ENCODE data around the gene POLA2. TPM values are rescaled to one million over a fixed set of nuclear protein-coding genes. Genes with fewer than 3 reads are reported as not detected.
A peak's percentile ranks its signal among the peaks of the same experiment; 100 is the strongest.
"Not testable (repeated sequence)": the region's sequence is repeated elsewhere in the genome, so short reads cannot be mapped to it uniquely, and the experiment has no call there.

The POLA2 gene
- total RNA-seq, 4 donors from 2014 or later, result 6.8 to 25.6 (median 13.1) TPM

DNA sequence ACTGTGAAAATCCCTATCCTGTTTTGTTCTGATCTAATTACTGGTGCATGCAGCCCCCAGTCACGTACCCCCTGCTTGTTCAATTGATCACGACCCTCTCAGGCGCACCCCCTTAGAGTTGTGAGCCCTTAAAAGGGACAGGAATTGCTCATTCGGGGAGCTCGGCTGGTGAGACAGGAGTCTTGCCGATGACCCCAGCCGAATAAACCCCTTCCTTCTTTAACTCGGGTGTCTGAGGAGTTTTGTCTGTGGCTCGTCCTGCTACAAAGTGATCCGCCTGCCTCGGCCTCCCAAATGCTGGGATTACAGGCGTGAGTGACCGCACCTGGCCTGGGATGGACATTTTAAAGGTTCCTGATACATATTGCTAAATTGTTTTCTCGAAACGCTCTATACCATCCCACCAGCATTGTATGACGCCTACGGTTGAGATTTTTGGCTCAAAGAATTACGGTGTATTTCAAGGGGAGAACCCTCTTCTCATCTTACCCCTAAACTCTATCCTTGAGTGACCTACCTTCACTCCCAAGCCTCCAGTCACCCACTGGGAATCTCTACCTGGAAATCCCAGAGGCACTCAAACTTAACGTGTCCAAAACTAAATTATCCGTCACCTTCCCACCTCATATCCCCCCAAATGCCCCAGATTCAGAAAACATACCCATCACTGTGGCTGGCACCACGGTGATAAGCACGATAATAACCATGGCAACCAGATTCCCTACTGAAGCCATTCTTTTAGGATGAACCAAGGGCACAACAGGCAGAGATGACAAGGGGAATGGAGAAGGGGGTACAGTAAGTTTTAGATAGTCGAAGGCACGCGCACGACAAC, 789 bp upstream of the POLA2 start:
- DNase-seq, result no peak
- H3K4me1 ChIP-seq, result peaks cover 0 to 14% (median 7%) of the 10 kb centered on the region in 4 donors
- H3K36me3 ChIP-seq, result no peaks in the 10 kb centered on the region
- H3K27me3 ChIP-seq, result no peaks in the 10 kb centered on the region
- H3K9me3 ChIP-seq, result no peaks in the 10 kb centered on the region
- peak overlapping the region; percentile 81 to 91 (median 87) for H3K27ac ChIP-seq
- TF ChIP-seq POLR2A (IDR thresholded peaks at IDR 0.05), result no peak
- peak overlapping the region; percentile 60 to 81 (median 74) for H3K4me3 ChIP-seq

DNA sequence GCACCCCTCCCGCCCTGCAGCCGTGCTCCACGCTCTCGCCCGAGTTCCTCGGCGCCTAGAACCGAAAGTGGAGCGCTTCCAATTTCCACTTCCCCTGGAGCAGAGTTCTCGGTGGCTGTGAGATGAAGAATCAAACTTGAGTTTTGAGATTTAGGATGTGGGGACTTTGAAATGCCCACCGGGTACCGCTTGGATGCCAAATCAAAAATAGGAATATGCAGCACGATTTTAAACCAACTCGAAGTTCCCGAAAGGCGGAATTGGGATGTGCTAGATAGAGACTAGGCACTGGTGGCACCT, 569 bp downstream of the POLA2 start:
- H3K4me3 ChIP-seq, result peak overlapping the region; percentile 60 to 81 (median 74)
- H3K36me3 ChIP-seq, result no peaks in the 10 kb centered on the region
- H3K27me3 ChIP-seq, result no peaks in the 10 kb centered on the region
- H3K4me1 ChIP-seq, result peaks cover 0 to 14% (median 7%) of the 10 kb centered on the region in 4 donors
- peak overlapping the region; percentile 81 to 91 (median 87) for H3K27ac ChIP-seq
- no peaks in the 10 kb centered on the region for H3K9me3 ChIP-seq
- no peak for DNase-seq
- TF ChIP-seq POLR2A (IDR thresholded peaks at IDR 0.05), result no peak
- TF ChIP-seq, protein P1, sequence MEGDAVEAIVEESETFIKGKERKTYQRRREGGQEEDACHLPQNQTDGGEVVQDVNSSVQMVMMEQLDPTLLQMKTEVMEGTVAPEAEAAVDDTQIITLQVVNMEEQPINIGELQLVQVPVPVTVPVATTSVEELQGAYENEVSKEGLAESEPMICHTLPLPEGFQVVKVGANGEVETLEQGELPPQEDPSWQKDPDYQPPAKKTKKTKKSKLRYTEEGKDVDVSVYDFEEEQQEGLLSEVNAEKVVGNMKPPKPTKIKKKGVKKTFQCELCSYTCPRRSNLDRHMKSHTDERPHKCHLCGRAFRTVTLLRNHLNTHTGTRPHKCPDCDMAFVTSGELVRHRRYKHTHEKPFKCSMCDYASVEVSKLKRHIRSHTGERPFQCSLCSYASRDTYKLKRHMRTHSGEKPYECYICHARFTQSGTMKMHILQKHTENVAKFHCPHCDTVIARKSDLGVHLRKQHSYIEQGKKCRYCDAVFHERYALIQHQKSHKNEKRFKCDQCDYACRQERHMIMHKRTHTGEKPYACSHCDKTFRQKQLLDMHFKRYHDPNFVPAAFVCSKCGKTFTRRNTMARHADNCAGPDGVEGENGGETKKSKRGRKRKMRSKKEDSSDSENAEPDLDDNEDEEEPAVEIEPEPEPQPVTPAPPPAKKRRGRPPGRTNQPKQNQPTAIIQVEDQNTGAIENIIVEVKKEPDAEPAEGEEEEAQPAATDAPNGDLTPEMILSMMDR (IDR thresholded peaks at IDR 0.05), result no peak

DNA sequence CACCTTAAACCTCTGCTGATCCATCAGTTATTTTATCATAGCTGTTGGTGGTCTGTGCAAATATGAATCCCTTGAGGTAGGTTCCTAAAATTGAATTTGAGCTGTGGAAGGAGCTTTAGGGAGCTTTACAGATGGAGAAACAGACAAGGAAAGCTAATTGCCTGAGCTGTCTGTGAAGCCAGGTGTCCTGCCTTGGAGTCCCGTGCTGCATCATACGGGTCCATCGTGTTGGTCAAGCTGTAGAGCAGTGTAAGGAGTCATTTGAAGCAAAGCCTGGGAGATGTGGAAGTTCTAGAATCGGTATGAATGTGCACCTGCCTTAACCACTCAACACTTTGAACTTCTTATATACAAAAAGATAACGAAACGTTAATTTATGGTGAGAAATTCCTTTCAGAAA, 1.0 kb downstream of the POLA2 start:
- Histone ChIP-seq H3K4me3 (peak overlapping the region; percentile 60 to 81 (median 74)), H3K9me3 (no peaks in the 10 kb centered on the region), H3K4me1 (peaks cover 0 to 14% (median 7%) of the 10 kb centered on the region in 4 donors), H3K27me3 (no peaks in the 10 kb centered on the region), H3K36me3 (no peaks in the 10 kb centered on the region), H3K27ac (peak overlapping the region; percentile 81 to 91 (median 87))
- TF ChIP-seq, protein P1 (IDR thresholded peaks at IDR 0.05), result no peak
- no peak for TF ChIP-seq POLR2A (IDR thresholded peaks at IDR 0.05)
- DNase-seq, result no peak

DNA sequence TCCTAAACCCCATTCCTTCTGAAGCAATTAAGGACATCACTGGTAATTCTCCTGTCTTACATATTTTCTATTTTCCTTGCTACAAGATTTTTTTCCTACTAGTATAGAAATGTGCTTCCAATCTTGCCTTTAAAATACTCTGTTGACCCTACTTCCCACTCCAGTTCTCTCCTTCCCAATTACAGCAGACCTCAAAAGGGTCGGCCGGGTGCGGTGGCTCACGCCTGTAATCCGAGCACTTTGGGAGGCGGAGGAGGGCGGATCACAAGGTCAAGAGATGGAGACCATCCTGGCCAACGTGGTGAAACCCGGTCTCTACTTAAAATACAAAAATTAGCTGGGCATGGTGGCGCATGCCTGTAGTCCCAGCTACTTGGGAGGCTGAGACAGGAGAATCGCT, 3.0 kb downstream of the POLA2 start:
- H3K9me3 ChIP-seq, H3K36me3 ChIP-seq, H3K27ac ChIP-seq, DNase-seq, H3K27me3 ChIP-seq, H3K4me3 ChIP-seq: not testable (repeated sequence)
- H3K4me1 ChIP-seq, result peaks cover 0 to 14% (median 7%) of the 10 kb centered on the region in 4 donors

DNA sequence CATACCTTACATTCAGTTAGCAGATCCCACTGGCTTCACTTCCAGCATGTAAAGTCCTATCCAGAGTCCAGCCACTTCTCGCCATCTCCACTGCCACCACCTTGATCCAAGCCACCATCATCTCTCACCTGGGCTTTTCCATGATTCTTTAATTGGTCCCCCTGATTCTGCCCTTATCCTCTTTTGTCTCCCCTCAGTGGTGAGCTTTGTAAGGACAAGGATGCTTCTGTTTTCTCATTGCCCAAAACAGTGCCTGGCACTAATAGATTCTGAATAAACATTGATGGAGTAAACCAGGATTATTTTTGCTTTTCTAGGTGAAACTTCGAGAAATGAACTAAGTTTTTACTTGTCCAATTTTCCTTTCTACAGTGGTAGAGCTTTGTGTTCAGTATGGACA, 4.4 kb downstream of the POLA2 start:
- DNase-seq, result no peak
- TF ChIP-seq, protein P1 (IDR thresholded peaks at IDR 0.05), result peak in 3 of 6 experiments; percentile 31 to 42 (median 41)
- TF ChIP-seq POLR2A (IDR thresholded peaks at IDR 0.05), result no peak

DNA sequence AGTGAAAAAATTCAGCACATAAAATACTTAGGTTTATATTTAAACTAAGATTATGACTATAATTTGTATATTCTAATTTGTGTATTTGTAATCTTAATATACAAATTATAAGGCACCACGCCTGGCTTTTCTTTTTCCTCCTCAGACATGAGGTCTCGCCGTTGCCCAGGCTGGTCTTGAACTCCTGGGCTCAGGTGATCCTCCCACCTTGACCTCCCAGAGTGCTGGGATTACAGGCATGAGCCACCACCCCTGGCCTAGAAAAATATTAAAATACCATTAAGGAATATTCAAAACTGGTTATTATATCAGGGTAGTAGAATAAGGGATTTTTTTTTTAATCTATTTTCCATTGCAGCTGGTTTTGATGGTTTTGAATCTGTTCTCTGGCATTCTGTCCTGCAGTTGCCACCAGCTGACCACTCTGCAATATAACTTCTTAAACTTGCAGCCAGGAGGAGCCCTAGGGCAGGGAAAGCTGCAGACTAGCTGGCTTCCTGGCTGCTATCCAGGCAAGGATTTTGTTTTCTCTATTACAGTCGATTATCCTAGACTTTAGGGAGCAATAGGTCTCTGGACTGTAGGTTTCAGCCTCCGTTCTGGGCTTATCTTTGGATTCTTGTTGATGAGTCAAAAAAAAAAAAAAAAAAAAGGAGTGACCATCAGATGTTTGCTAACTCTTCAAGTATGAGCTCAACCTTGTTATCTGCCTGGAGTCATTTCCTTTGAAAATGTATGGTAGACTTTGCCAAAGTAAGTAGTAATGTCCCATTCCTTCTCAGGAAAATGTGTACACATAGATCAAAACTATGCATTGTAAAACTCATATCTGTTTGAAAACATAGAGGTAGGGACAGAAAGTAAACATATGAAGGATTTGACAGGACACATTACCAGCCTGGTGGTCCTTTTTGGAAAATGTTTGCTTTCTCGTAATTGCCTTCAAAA, 13.2 kb downstream of the POLA2 start:
- Histone ChIP-seq H3K27ac (peak overlapping the region in 2 of 4 donors; percentile 65 to 80), H3K9me3 (no peaks in the 10 kb centered on the region), H3K36me3 (peaks cover 0 to 7% (median 0%) of the 10 kb centered on the region in 3 donors), H3K4me3 (peak overlapping the region in 2 of 4 donors; percentile 11 to 21), H3K4me1 (peaks cover 0 to 12% (median 0%) of the 10 kb centered on the region in 4 donors), H3K27me3 (no peaks in the 10 kb centered on the region)
- TF ChIP-seq, protein P1 (IDR thresholded peaks at IDR 0.05), result peak; percentile 17 to 98 (median 85)
- no peak for TF ChIP-seq POLR2A (IDR thresholded peaks at IDR 0.05)
- peak in 2 of 3 donors; percentile 37 to 86 for DNase-seq

More for the DNA sequence above, 4.4 kb downstream of the POLA2 start:
- no peak overlapping the region for H3K27ac ChIP-seq
- no peaks in the 10 kb centered on the region for H3K9me3 ChIP-seq
- H3K36me3 ChIP-seq, result peaks cover 0 to 13% (median 0%) of the 10 kb centered on the region in 3 donors
- H3K4me1 ChIP-seq, result peaks cover 0 to 14% (median 7%) of the 10 kb centered on the region in 4 donors
- no peaks in the 10 kb centered on the region for H3K27me3 ChIP-seq
- H3K4me3 ChIP-seq, result no peak overlapping the region

Data from Peyer's patch (tissue), 4 donors.